ENCODE measurements around the gene AGTR1.

Gene AGTR1

GRCh38 chr3:148707601-148708380 is 10.1 kb downstream of the AGTR1 start:
- no peak for DNase-seq (ENCODE audit: low read depth)
- H3K4me3 ChIP-seq (ENCODE audit: low read depth, low read length), result no peak overlapping the region
- no peak for TF ChIP-seq CTCF (IDR thresholded peaks at IDR 0.05; ENCODE audit: low read depth, low read length, missing control alignments)
- in situ Hi-C loops (cut with HindIII; ENCODE audit: low sequenced_read_pairs), result no loop called here

GRCh38 chr3:148708409-148708808 is 10.7 kb downstream of the AGTR1 start:
- no peak for DNase-seq (ENCODE audit: low read depth)
- no peak for TF ChIP-seq CTCF (IDR thresholded peaks at IDR 0.05; ENCODE audit: low read depth, low read length, missing control alignments)
- in situ Hi-C loops (cut with HindIII; ENCODE audit: low sequenced_read_pairs), result no loop called here
- H3K4me3 ChIP-seq (ENCODE audit: low read depth, low read length), result no peak overlapping the region

- DNase-seq (ENCODE audit: low read depth), result no peak
- H3K4me3 ChIP-seq (ENCODE audit: low read depth, low read length), result no peak overlapping the region
- in situ Hi-C loops (cut with HindIII; ENCODE audit: low sequenced_read_pairs), result no loop called here
- TF ChIP-seq CTCF (IDR thresholded peaks at IDR 0.05; ENCODE audit: low read depth, low read length, missing control alignments), result no peak
Measured at GRCh38 chr3:148709560-148710253, 12.0 kb downstream of the AGTR1 start.

- no peak for TF ChIP-seq CTCF (IDR thresholded peaks at IDR 0.05; ENCODE audit: low read depth, low read length, missing control alignments)
- no peak overlapping the region for H3K4me3 ChIP-seq (ENCODE audit: low read depth, low read length)
- DNase-seq (ENCODE audit: low read depth), result no peak
- in situ Hi-C loops (cut with HindIII; ENCODE audit: low sequenced_read_pairs), result no loop called here
Measured at GRCh38 chr3:148710665-148711064, 13.0 kb downstream of the AGTR1 start.

GRCh38 chr3:148711981-148712666 is 14.4 kb downstream of the AGTR1 start:
- DNase-seq (ENCODE audit: low read depth), result no peak
- no peak overlapping the region for H3K4me3 ChIP-seq (ENCODE audit: low read depth, low read length)
- in situ Hi-C loops (cut with HindIII; ENCODE audit: low sequenced_read_pairs), result no loop called here
- no peak for TF ChIP-seq CTCF (IDR thresholded peaks at IDR 0.05; ENCODE audit: low read depth, low read length, missing control alignments)

- TF ChIP-seq CTCF (IDR thresholded peaks at IDR 0.05; ENCODE audit: low read depth, low read length, missing control alignments), result no peak
- no peak overlapping the region for H3K4me3 ChIP-seq (ENCODE audit: low read depth, low read length)
- in situ Hi-C loops (cut with HindIII; ENCODE audit: low sequenced_read_pairs), result no loop called here
- DNase-seq (ENCODE audit: low read depth), result no peak
Measured at GRCh38 chr3:148714521-148714920, 16.8 kb downstream of the AGTR1 start.
